Panc1 (cell line): ENCODE measurements around the gene HFE. TPM values are rescaled to one million over a fixed set of nuclear protein-coding genes. Genes with fewer than 3 reads are reported as not detected.

Experiments
- ATAC-seq: fragments of 200-7000 bp; cut with Tn5 transposase; 2 replicates; pipeline ENCODE4 v1.9.1; 2020; ENCODE audit warnings: mild to moderate bottlenecking, moderate library complexity
- BruUV-seq: library from RNA; stranded (reverse); fragments of 400-500 nt; replicated peaks from 2 replicates; lab custom pipeline; 2021; lab: Mats Ljungman, UMichigan
- CTCF ChIA-PET: fragments of 300-600 bp; sonication (Branson Sonifier 250); formaldehyde crosslinking; loops from one replicate; lab custom pipeline; 2022; ENCODE audit warnings: antibody characterized with exemption; lab: Charles Lee
- POLR2A ChIA-PET: fragments of 300-600 bp; sonication (Branson Sonifier 250); formaldehyde crosslinking; loops from one replicate; lab custom pipeline; 2022; ENCODE audit warnings: antibody characterized with exemption; lab: Charles Lee
- DNase-seq: peaks from one replicate; pipeline ENCODE4 v3.0.0-alpha.2; 2010; ENCODE audit warnings: low read depth, low spot score
- H3K27ac ChIP-seq: 2 replicates; pipeline ENCODE4 v1.5.1; 2011; ENCODE audit warnings: mild to moderate bottlenecking, low read length, inconsistent platforms
- H3K27me3 ChIP-seq: fragments of 200-500 bp; sonication (Bioruptor generic); 2 replicates; pipeline ENCODE4 v1.6.0; 2014; ENCODE audit warnings: low read length, inconsistent platforms; ENCODE audit not compliant: control insufficient read depth, insufficient read depth
- H3K36me3 ChIP-seq: fragments of 200-500 bp; sonication (Bioruptor generic); 2 replicates; pipeline ENCODE4 v1.5.1; 2014; ENCODE audit warnings: inconsistent platforms, mild to moderate bottlenecking, low read length, moderate library complexity; ENCODE audit not compliant: control insufficient read depth, insufficient read depth
- H3K4me1 ChIP-seq: 2 replicates; pipeline ENCODE4 v1.5.1; 2011; ENCODE audit warnings: inconsistent platforms, mild to moderate bottlenecking, low read length, moderate library complexity; ENCODE audit not compliant: control insufficient read depth, insufficient read depth
- H3K4me3 ChIP-seq, 2 experiments: 2 replicates each; pipeline ENCODE4 v1.5.1; 2011 to 2012; ENCODE audit warnings: low read depth in 2 of 2, low read length in 2 of 2, mild to moderate bottlenecking in 2 of 2, inconsistent platforms in 1 of 2, moderate library complexity in 1 of 2
- H3K9me3 ChIP-seq: fragments of 200-500 bp; sonication (Bioruptor generic); 2 replicates; pipeline ENCODE4 v1.5.1; 2014; ENCODE audit warnings: low read depth, mild to moderate bottlenecking, inconsistent platforms, low read length, moderate library complexity; ENCODE audit not compliant: control insufficient read depth, insufficient read depth
- CTCF ChIP-seq: fragments of 450-650 bp; IDR thresholded peaks from 2 replicates; pipeline ENCODE4 v1.5.1; 2017; ENCODE audit warnings: mild to moderate bottlenecking
- POLR2AphosphoS5 ChIP-seq: IDR thresholded peaks from 2 replicates; pipeline ENCODE4 v1.6.1; 2012; ENCODE audit warnings: mild to moderate bottlenecking, low read depth, low read length, moderate library complexity
- REST ChIP-seq, 2 experiments: IDR thresholded peaks; 2 replicates each; pipeline ENCODE4 v1.6.1; 2011 to 2012; ENCODE audit warnings: low read depth in 2 of 2, control low read depth in 1 of 2, low read length in 1 of 2, mild to moderate bottlenecking in 1 of 2, moderate library complexity in 1 of 2; ENCODE audit not compliant: insufficient read depth in 1 of 2
- SIN3A ChIP-seq: IDR thresholded peaks from 2 replicates; pipeline ENCODE4 v1.6.1; 2012; ENCODE audit warnings: low read depth, mild to moderate bottlenecking, low read length, moderate library complexity, borderline replicate concordance; ENCODE audit not compliant: insufficient read depth
- TCF7L2 ChIP-seq: IDR thresholded peaks from 2 replicates; pipeline ENCODE4 v1.6.1; 2011; ENCODE audit warnings: mild to moderate bottlenecking, low read depth, low read length, inconsistent platforms
- in situ Hi-C: cut with HindIII; loops from 2 replicates; pipeline ENCODE4 v1.10.0; 2016; ENCODE audit warnings: low sequenced_read_pairs, low pct_unique_long_range_greater_than_20kb
- intact Hi-C: fragments of 100-400 bp; cut with micrococcal nuclease; formaldehyde crosslinking; loops from one replicate; pipeline ENCODE4 v1.10.0; 2022; ENCODE audit not compliant: unreplicated experiment
- total RNA-seq: library from RNA; stranded (reverse); gene quantifications from one replicate; pipeline ENCODE4 v1.2.1, GENCODE V29; 2021; ENCODE audit not compliant: unreplicated experiment

The HFE gene
- total RNA-seq, 1 experiment from 2014 or later = 12.1 TPM

GRCh38 chr6:26129656-26130055, 42.4 kb downstream of the HFE start:
- in situ Hi-C loops (no loop called here), intact Hi-C loops (loop anchor here (5.0 kb wide), 1 partner anchor 1683 kb away; a partner anchor contains a TSS)
- Histone ChIP-seq H3K27ac (no peak overlapping the region), H3K4me1 (peaks cover 11% of the 10 kb centered on the region; the same call in 1 of the 2 replicates), H3K9me3 (no peaks in the 10 kb centered on the region), H3K4me3 (no peak overlapping the region; a peak in 1 of 4 replicates), H3K36me3 (peaks cover 32% of the 10 kb centered on the region), H3K27me3 (no peaks in the 10 kb centered on the region)
- no peak for DNase-seq
- CTCF ChIA-PET = no interaction called here
- POLR2A ChIA-PET = no interaction called here
- no peak for ATAC-seq
- no TSS peak for BruUV-seq
- TF ChIP-seq TCF7L2 (no peak), CTCF (no peak), POLR2AphosphoS5 (no peak)

GRCh38 chr6:26130581-26131249, 43.5 kb downstream of the HFE start:
- TF ChIP-seq CTCF (no peak), TCF7L2 (no peak), SIN3A (no peak), REST (IDR thresholded peaks at IDR 0.05; ENCODE audit: insufficient read depth in 1 of 2, low read depth in 2 of 2, low read length in 1 of 2) (no peak), POLR2AphosphoS5 (no peak)
- Histone ChIP-seq H3K27ac (no peak overlapping the region), H3K36me3 (peaks cover 29% of the 10 kb centered on the region), H3K27me3 (no peaks in the 10 kb centered on the region), H3K4me3 (no peak overlapping the region), H3K4me1 (peaks cover 11% of the 10 kb centered on the region; the same call in 1 of the 2 replicates), H3K9me3 (no peaks in the 10 kb centered on the region)
- BruUV-seq = no TSS peak
- no peak for DNase-seq
- intact Hi-C loops = no loop called here
- in situ Hi-C loops = no loop called here
- ChIA-PET POLR2A (interaction anchor here (0.6 kb wide), 1 partner anchor 118 kb away, joined by 3 read pairs; no protein-coding TSS in a partner anchor), CTCF (no interaction called here)
- no peak for ATAC-seq
